Fibroblast of skin of right quadriceps (primary cell): Measurements from ENCODE around the gene NAV2.
A peak's percentile ranks its signal among the peaks of the same experiment; 100 is the strongest.
"Not testable (repeated sequence)": the region's sequence is repeated elsewhere in the genome, so short reads cannot be mapped to it uniquely, and the experiment has no call there.

Experiments
- DNase-seq: peaks from one replicate; pipeline ENCODE4 v3.0.0-alpha.2; 2013

NAV2 gene

DNA sequence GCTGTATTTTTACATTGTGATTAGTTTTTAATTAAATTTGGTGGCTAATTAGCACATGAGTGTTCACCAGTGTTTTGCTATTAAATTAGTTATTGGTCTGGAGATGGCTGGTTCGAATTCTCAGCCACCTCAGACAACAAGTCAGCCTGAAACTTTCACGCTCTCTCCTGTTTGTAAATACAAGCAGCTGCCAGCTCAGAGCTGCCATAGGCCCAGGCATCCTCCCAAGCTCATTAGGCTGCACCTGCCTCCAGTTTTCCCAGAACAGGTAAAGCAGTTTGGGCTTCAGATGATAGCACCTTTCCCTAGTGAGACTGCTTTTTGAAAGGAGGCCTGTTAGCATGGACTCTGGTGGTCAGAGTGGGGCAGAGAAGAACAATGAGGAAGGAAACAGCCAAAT, 156.8 kb downstream of the NAV2 start:
- no peak for DNase-seq

DNA sequence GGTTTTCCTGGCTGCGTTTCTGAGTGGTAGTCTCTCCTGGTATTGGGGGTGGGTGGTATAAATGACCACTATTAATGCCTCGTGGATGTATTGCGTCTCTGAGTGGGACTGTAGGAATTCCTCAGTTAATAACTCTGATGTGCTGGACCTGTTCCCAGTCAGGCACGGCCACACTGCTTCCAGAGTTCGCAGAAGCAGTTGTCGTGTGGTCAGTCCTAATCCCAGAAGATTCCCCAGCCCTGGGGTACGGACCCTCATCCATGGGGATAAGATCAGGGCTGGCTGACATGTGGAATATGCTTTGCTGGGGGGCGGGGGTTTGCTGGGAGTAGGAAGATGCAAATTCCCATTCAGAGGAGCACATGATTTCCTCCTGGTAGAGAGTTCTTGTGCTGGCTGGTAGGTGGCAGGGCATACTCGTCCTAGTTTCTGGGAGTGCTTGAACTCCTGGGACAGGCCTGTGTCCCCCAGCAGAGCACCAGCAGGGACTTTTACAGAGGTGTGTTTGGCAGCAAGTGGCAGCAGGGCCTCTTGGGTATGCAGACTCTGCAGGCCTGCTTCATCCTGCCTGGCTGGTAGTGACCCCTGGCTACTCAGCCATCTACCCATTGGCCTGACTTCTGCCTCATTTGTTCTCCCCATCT, 157.4 kb downstream of the NAV2 start:
- DNase-seq = no peak

- no peak for DNase-seq
These were observed 158.9 kb downstream of the NAV2 start for GRCh38 chr11:19871531-19871930.

DNA sequence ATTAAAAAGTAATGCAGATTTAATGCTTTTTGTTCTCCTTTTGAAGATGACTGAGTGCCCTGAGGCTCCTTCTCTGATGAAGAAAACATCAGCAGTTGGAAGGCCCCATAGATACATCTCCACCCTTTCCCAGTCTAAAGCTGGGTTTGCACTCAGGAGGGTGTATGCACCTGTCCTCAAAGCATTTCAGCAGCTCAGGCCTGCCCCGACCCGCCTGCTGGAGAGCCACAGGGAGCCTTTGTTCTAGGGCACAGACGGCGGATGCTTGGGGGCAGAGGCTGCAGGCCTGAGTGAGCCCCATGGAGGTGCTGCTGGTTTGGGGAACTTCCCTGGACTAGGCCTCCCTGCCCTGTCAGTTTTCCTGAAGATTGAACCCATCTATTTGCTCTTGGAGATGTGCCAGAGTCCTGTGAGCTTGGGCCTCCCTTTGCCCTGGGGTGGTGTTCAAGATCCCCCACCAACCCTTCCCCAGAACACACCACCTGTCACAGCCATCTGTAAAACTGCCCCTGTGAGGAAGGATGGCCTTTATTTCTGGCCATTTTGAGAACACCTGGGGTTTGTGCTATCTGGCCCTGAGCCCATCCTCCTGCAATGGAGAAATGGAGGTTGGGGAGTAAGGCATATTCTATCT, 160.0 kb downstream of the NAV2 start:
- no peak for DNase-seq

GRCh38 chr11:19873730-19874129, 161.1 kb downstream of the NAV2 start:
- no peak for DNase-seq

DNA sequence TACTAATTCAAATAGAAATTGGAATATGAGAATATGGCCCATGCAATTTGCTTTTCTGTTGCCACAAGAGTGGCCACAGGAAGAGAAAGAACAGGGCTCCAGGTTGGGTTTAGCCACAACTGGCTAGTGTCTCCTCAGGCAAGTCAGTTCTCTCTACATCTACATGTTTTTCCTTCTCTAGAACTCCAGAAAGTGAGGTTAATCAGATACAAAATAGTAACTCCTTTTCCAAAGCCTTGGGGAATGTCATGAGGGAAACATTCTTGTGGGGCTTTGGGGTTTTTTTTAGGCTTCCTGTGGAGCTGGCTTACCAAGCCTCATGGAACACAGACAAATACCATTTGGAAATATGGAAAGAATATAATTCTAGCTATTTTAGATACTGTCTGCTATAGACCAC, 161.6 kb downstream of the NAV2 start:
- peak; percentile 31 for DNase-seq

GRCh38 chr11:19876750-19877149, 164.1 kb downstream of the NAV2 start:
- DNase-seq = no peak

DNA sequence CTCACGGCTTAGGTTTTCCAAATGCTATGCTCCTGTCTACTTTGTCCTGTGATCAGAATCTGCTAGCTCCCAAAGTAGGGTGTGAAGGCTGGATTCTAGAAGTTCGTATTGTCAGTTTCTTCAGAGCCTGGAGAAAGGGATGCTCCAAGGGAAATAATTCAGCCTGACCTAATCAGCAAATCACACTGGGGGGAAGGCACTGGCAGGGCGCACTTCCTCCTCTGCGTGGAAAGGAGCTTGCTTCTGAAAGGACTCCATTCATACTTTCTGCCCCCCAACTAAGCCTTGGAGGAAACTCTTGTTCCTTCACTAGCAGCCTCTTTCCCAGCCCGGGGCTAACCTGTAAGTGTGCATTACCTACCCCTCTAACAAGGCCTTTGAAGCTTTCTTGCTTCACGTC, 165.9 kb downstream of the NAV2 start:
- no peak for DNase-seq

DNA sequence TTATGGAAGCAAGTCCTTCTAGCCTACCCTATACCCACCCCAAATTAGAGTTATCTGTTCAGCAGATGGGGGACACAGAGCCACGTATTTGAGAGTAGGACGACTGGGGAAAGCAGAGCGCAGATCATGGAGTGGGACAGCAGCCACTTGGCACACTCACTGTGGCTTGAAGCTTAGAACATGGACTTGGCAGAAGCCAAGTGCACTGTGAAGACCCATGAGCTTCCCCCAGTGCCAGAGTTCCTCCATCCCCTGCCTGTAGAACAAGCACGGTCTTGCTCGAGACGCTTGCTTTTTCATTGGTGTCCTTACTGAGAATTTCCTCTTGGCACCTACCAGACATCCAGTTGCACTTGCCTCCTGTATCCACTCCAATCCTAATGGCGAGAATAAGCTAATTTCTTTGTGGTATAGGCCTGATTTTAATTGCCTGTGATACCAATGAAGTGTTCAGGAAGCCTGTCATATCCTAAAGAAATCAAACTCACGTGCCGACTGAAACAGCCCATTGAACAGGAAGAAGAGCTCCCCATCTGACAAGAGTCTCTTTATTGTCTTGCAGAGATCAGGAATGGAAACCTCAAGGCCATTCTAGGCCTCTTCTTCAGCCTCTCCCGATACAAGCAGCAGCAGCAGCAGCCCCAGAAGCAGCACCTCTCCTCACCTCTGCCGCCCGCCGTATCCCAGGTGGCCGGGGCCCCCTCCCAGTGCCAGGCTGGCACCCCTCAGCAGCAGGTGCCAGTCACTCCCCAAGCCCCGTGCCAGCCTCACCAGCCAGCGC, 166.9 kb downstream of the NAV2 start:
- DNase-seq = no peak

GRCh38 chr11:19880088-19880345, 167.4 kb downstream of the NAV2 start:
- no peak for DNase-seq

GRCh38 chr11:19881177-19881576, 168.5 kb downstream of the NAV2 start:
- DNase-seq = no peak

DNA sequence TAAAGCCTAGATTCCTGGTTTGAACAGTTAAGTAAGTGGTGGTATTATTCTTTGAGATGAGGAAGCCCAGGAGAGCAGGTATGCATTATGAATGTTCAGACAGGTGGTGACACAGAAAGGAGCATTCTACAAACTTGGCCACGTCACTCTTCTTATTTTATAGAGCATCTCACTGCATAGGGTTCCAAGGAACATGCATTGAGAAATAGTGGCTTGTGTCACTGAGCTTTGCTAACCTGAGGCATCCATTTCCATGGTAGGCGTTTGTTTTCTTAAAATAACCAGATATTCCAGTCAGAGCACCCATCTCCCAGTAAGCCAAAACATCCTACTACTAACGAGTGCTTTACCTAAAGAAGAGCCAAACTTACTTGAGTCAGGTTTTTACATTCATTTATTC, 169.7 kb downstream of the NAV2 start:
- DNase-seq = no peak

- peak; percentile 44 for DNase-seq
These were observed 173.9 kb downstream of the NAV2 start for GRCh38 chr11:19886498-19886897.

GRCh38 chr11:19887842-19888241, 175.2 kb downstream of the NAV2 start:
- peak; percentile 31 for DNase-seq

- peak; percentile 80 for DNase-seq
These were observed 176.9 kb downstream of the NAV2 start for GRCh38 chr11:19889531-19889930.

- DNase-seq = peak; percentile 98
These were observed 177.7 kb downstream of the NAV2 start for GRCh38 chr11:19890308-19890707.

DNA sequence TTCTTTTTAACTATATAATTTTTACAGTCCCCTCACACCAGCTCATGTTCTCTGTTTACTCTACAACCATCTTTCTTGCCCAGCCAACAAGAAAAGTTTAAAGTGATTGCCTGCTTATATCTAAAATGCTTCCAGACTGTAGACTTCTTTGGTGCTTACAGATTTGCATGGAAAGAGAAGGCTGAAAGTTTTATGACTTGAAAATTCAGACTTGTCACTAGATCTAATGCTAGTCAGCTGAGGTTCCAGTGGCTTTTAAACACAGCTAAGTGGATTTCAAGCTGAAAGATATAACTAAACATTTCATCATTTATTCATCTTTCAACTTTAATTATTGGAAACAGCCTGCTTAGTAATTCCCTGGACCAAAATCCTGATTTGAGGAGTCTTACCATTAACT, 178.4 kb downstream of the NAV2 start:
- peak; percentile 50 for DNase-seq

DNA sequence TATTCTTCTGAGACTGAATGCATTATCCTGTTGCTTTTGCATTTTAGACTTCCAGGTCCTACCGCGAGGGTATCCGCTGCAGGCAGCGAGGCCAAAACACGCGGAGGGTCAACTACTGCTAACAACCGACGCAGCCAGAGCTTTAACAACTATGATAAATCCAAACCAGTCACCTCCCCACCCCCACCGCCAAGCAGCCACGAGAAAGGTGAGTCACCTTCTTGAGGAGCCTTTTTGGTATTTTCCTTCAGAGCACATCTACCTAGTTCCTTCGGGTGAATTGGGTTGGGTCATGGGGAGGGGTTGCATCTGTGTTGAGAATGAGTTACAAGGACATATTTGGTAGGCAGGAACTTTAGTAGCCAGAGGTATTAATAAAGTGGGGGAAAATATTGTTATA, 179.8 kb downstream of the NAV2 start:
- DNase-seq = peak; percentile 25

DNA sequence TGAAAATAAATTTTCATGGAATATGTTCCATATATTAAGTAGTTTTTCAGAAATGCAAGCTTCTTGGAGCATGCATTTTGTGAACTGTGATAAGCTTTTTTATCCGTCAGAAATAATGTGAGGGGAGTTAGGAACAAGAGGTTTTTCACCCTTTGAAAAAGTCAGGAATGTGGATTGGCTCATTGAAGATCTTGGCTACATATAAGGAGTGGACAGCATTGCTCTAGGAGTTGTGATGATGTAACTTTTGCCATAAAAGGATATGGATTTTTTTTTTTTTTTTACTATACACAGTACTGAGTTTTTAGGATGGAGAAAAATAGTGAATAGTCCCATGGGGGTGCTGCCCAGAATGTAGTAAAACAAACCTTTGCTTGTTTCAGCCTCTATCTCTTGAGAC, 180.2 kb downstream of the NAV2 start:
- peak; percentile 71 for DNase-seq

GRCh38 chr11:19894404-19894803, 181.8 kb downstream of the NAV2 start:
- DNase-seq = no peak

GRCh38 chr11:19895037-19895436, 182.4 kb downstream of the NAV2 start:
- DNase-seq = not testable (repeated sequence)

- no peak for DNase-seq
These were observed 183.1 kb downstream of the NAV2 start for GRCh38 chr11:19895776-19896175.

DNA sequence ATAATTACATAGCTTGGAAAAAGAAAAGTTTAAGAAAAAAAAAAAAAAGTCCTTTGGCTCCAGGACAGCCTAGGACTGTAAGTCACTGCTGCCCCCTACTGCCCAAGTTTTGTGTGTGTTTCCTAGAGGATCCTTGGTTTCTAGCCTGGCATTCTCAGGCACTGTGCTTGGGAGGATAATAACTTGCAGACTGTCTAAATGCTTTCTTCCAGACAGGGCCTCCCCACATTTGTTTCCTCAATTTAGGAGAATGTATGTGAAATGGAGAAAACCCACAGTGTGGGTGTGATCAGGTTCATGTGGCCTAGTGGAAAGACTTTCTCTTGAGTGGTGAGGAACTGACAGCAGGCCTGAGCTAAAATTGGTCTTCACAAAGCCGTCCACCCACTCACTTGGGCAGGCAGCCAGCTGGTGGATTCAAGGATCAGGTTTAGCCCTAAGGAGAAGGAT, 191.0 kb downstream of the NAV2 start:
- DNase-seq = peak; percentile 76

GRCh38 chr11:19905280-19905853, 192.7 kb downstream of the NAV2 start:
- DNase-seq = peak; percentile 56
